ENCODE data around the gene TGM3. TPM values are rescaled to one million over a fixed set of nuclear protein-coding genes. Genes with fewer than 3 reads are reported as not detected.
"Not testable (repeated sequence)": the region's sequence is repeated elsewhere in the genome, so short reads cannot be mapped to it uniquely, and the experiment has no call there.

TGM3 gene
- total and polyA plus RNA-seq, 2 of the 4 experiments (the other 2 are of a cell fraction): not detected

DNA sequence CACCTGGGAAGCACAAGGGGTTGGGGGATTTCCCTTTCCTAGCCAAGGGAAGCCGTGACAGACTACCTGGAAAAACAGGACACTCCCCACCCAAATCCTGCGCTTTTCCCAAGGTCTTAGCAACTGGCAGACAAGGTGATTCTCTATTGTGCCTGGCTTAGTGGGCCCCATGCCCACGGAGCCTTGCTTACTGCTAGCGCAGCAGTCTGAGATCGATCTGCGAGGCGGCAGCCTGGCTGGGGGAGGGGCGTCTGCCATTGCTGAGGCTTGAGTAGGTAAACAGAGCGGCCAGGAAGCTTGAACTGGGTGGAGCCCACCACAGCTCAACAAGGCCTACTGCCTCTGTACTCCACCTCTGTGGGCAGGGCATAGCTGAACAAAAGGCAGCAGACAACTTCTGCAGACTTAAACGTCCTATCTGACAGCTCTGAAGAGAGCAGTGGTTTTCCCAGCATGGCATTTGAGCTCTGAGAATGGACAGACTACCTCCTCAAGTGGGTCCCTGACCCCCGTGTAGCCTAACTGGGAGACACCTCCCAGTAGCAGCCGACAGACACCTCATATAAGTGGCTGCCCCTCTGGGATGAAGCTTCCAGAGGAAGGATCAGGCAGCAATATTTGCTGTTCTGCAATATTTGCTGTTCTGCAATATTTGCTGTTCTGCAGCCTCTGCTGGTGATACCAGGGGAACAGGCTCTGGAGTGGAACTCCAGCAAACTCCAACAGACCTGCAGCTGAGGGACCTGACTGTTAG is 31.0 kb upstream of the TGM3 start:
- H3K4me3 ChIP-seq (ENCODE audit: insufficient read depth, low read depth, low read length); in situ Hi-C loops (cut with MboI; ENCODE audit: low sequenced_read_pairs); H3K18ac ChIP-seq (ENCODE audit: low read depth, low read length); H3K36me3 ChIP-seq (ENCODE audit: control insufficient read depth, insufficient read depth, low read length); H3K9me3 ChIP-seq (ENCODE audit: control insufficient read depth, insufficient read depth, low read length); H3K23ac ChIP-seq (ENCODE audit: low read depth, low read length); H3K9me1 ChIP-seq (ENCODE audit: insufficient read depth, low read length); H4K8ac ChIP-seq (ENCODE audit: low read depth in 2 of 2, low read length in 2 of 2); ATAC-seq (ENCODE audit: low read depth); H2AK9ac ChIP-seq (replicated peaks; ENCODE audit: low read depth, low read length, poor library complexity); H3K56ac ChIP-seq (ENCODE audit: extremely low read depth, insufficient read depth, low read length); H2AFZ ChIP-seq (replicated peaks; ENCODE audit: low read length, poor library complexity); H4K91ac ChIP-seq (ENCODE audit: insufficient read depth, low read depth, low read length); DNase-seq; H3K79me1 ChIP-seq (ENCODE audit: low read depth in 1 of 2, low read length in 2 of 2); H2BK15ac ChIP-seq (ENCODE audit: low read depth, low read length); H2AK5ac ChIP-seq (ENCODE audit: low read depth, low read length); H3K4me2 ChIP-seq (ENCODE audit: low read depth, low read length); H2BK120ac ChIP-seq (ENCODE audit: low read depth, low read length); POLR2A ChIA-PET (ENCODE audit: unreplicated experiment); dilution Hi-C loops (cut with HindIII; ENCODE audit: low sequenced_read_pairs, unreplicated experiment); H3K4ac ChIP-seq (ENCODE audit: low read depth, low read length); H3K9ac ChIP-seq (ENCODE audit: low read depth, low read length); H3K27ac ChIP-seq (ENCODE audit: insufficient read depth, low read length); BruUV-seq (replicated peaks); H2BK5ac ChIP-seq (ENCODE audit: low read depth, low read length, poor library complexity, severe bottlenecking); CTCF ChIA-PET; H3K14ac ChIP-seq (replicated peaks; ENCODE audit: low read depth, low read length); H2BK20ac ChIP-seq (ENCODE audit: low read depth, low read length); H4K20me1 ChIP-seq (ENCODE audit: insufficient read depth, low read length); H4K5ac ChIP-seq (ENCODE audit: low read depth, low read length); H3K27me3 ChIP-seq (ENCODE audit: control insufficient read depth, insufficient read depth, low read length); intact Hi-C loops (cut with micrococcal nuclease); H3K4me1 ChIP-seq (ENCODE audit: control insufficient read depth, insufficient read depth, low read length): not testable (repeated sequence)
- WGBS, 2 experiments (ENCODE audit: extremely low coverage in 2 of 2, insufficient read length in 1 of 2): 20% methylated on average over 2 of the region's 12 CpGs; no CpG with 5 or more reads in 1 of the 2 experiments
